HG03354 (cell line): ENCODE results near the gene KLHL2.
"Not testable (repeated sequence)": the region's sequence is repeated elsewhere in the genome, so short reads cannot be mapped to it uniquely, and the experiment has no call there.

Experiments
- ATAC-seq: cut with Tn5 transposase; IDR thresholded peaks from one replicate; pipeline ENCODE4 v1.9.1; 2021; ENCODE audit warnings: mild to moderate bottlenecking; ENCODE audit not compliant: unreplicated experiment, poor library complexity, severe bottlenecking

Gene KLHL2

GRCh38 chr4:165229490-165230200, 22.3 kb downstream of the KLHL2 start:
- not testable (repeated sequence) for ATAC-seq

GRCh38 chr4:165232623-165233433, 25.5 kb downstream of the KLHL2 start:
- not testable (repeated sequence) for ATAC-seq

- no peak for ATAC-seq
Observed at GRCh38 chr4:165234766-165235165, 27.4 kb downstream of the KLHL2 start.

- ATAC-seq = not testable (repeated sequence)
Observed at GRCh38 chr4:165236852-165237251, 29.5 kb downstream of the KLHL2 start.

- peak; percentile 68 for ATAC-seq
Observed at GRCh38 chr4:165238041-165238640, 30.8 kb downstream of the KLHL2 start.

GRCh38 chr4:165240761-165241160, 33.4 kb downstream of the KLHL2 start:
- ATAC-seq = not testable (repeated sequence)

- not testable (repeated sequence) for ATAC-seq
Observed at GRCh38 chr4:165244148-165244547, 36.8 kb downstream of the KLHL2 start.

GRCh38 chr4:165244587-165245186, 37.3 kb downstream of the KLHL2 start:
- ATAC-seq = not testable (repeated sequence)

- no peak for ATAC-seq
Observed at GRCh38 chr4:165248102-165248501, 40.7 kb downstream of the KLHL2 start.

- not testable (repeated sequence) for ATAC-seq
Observed at GRCh38 chr4:165248904-165249303, 41.5 kb downstream of the KLHL2 start.

GRCh38 chr4:165254771-165255170, 47.4 kb downstream of the KLHL2 start:
- ATAC-seq = not testable (repeated sequence)

GRCh38 chr4:165255439-165255838, 48.1 kb downstream of the KLHL2 start:
- ATAC-seq = peak; percentile 96

- ATAC-seq = peak; percentile 45
Observed at GRCh38 chr4:165256074-165256659, 48.8 kb downstream of the KLHL2 start.

- not testable (repeated sequence) for ATAC-seq
Observed at GRCh38 chr4:165259776-165260175, 52.4 kb downstream of the KLHL2 start.

- not testable (repeated sequence) for ATAC-seq
Observed at GRCh38 chr4:165262306-165262705, 54.9 kb downstream of the KLHL2 start.

- not testable (repeated sequence) for ATAC-seq
Observed at GRCh38 chr4:165263466-165263865, 56.1 kb downstream of the KLHL2 start.

GRCh38 chr4:165269931-165270330, 62.6 kb downstream of the KLHL2 start:
- not testable (repeated sequence) for ATAC-seq

GRCh38 chr4:165273443-165273842, 66.1 kb downstream of the KLHL2 start:
- ATAC-seq = not testable (repeated sequence)

GRCh38 chr4:165275357-165275756, 68.0 kb downstream of the KLHL2 start:
- ATAC-seq = peak; percentile 51

- ATAC-seq = not testable (repeated sequence)
Observed at GRCh38 chr4:165279531-165279930, 72.2 kb downstream of the KLHL2 start.
